GM19438 (cell line): ENCODE data around the gene TIFAB.

Source experiments
- ATAC-seq: cut with Tn5 transposase; IDR thresholded peaks from one replicate; pipeline ENCODE4 v1.9.1; 2021; ENCODE audit warnings: low read depth; ENCODE audit not compliant: unreplicated experiment

The TIFAB gene

GRCh38 chr5:135444881-135445280 is 7.3 kb downstream of the TIFAB start:
- ATAC-seq = no peak

- ATAC-seq = no peak
Measured at GRCh38 chr5:135444360-135444759, 7.8 kb downstream of the TIFAB start.

GRCh38 chr5:135443161-135443960 is 8.8 kb downstream of the TIFAB start:
- ATAC-seq = no peak

GRCh38 chr5:135442431-135443160 is 9.6 kb downstream of the TIFAB start:
- no peak for ATAC-seq

GRCh38 chr5:135441919-135442318 is 10.2 kb downstream of the TIFAB start:
- ATAC-seq = no peak

GRCh38 chr5:135441350-135441831 is 10.8 kb downstream of the TIFAB start:
- ATAC-seq = no peak

GRCh38 chr5:135440916-135441315 is 11.2 kb downstream of the TIFAB start:
- ATAC-seq = no peak

GRCh38 chr5:135439231-135440205 is 12.6 kb downstream of the TIFAB start:
- no peak for ATAC-seq

GRCh38 chr5:135438636-135439221 is 13.4 kb downstream of the TIFAB start:
- ATAC-seq = no peak

- ATAC-seq = no peak
Measured at GRCh38 chr5:135437796-135438560, 14.2 kb downstream of the TIFAB start.

GRCh38 chr5:135437422-135437795 is 14.7 kb downstream of the TIFAB start:
- no peak for ATAC-seq

GRCh38 chr5:135436951-135437418 is 15.2 kb downstream of the TIFAB start:
- ATAC-seq = no peak

- no peak for ATAC-seq
Measured at GRCh38 chr5:135435467-135436330, 16.5 kb downstream of the TIFAB start.

GRCh38 chr5:135434591-135435466 is 17.3 kb downstream of the TIFAB start:
- no peak for ATAC-seq

GRCh38 chr5:135433681-135434426 is 18.3 kb downstream of the TIFAB start:
- ATAC-seq = no peak

GRCh38 chr5:135432113-135432512 is 20.0 kb downstream of the TIFAB start:
- ATAC-seq = no peak

- ATAC-seq = no peak
Measured at GRCh38 chr5:135430135-135430437, 22.1 kb downstream of the TIFAB start.
